Activated T-helper 1 cell treated with anti-CD3 and anti-CD28 coated beads, Interleukin-2, amount 50 U/mL, for 16 hours (primary cell): Measurements from ENCODE around the gene ST8SIA1.
"Not testable (repeated sequence)": the region's sequence is repeated elsewhere in the genome, so short reads cannot be mapped to it uniquely, and the experiment has no call there.

ENCODE experiments used
- DNase-seq, 2 donors: peaks; one replicate each; pipeline ENCODE4 v3.0.0-alpha.2; 2020; ENCODE audit warnings: low read depth in 1 of 2, low spot score in 1 of 2

ST8SIA1 gene, protein sequence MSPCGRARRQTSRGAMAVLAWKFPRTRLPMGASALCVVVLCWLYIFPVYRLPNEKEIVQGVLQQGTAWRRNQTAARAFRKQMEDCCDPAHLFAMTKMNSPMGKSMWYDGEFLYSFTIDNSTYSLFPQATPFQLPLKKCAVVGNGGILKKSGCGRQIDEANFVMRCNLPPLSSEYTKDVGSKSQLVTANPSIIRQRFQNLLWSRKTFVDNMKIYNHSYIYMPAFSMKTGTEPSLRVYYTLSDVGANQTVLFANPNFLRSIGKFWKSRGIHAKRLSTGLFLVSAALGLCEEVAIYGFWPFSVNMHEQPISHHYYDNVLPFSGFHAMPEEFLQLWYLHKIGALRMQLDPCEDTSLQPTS

DNA sequence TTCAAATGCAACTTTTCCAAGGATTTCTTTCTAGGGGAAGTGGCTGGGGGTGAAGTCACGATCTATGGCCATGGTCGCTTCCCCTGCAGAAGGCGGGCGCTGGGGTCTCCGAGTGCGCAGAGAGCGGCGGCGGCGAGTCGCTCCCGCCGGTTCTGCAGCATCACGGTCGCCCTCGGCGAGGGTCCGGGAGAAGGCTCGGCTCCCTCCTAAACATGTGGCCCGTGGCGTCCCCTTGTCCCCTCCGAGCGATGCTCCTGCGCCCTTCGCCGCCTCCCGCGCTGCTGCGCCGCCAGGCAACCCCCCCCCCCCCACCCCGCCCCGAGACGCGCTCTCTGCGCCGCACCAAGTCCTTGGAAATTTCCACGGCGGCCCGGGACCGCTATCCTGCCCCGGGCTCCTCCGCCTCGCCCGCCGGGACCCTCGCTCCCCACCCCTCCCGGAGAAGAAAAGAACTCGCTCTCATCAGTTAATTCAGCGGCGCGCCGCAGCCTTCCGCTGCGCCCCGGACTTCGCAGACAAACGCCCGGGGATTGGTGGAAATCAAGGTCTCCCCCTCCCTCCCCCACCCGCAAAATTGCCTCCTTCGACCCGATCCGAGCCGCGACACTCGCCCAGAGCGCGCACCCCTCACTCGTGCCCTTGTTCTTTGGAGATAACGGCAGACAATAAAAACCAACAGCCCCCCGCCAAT, at the start of gene ST8SIA1:
Gene ST8SIA1, minus strand, starts transcription at position 298 of the 691 bp plus-strand sequence. CDS start 475 bp downstream, outside the sequence.
- peak; percentile 55 for DNase-seq

DNA sequence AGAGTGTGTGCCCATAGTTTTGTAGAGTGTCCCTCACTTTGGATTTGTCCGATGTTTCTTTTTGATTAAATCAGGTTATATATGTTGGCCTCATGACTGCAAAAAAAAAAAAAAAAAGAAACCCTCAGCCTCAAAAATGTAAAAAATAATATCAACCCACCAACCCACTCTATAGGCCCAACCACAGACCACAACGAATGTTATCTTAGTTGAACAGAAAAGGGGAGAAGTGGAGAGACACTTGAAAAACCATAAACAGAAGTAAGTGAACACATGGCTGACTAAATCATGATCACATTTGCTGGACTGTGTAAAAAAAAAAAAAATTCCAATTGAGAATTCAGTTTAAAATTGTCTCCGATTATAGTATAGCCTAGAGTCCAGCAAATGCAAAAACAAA, 45.5 kb upstream of the ST8SIA1 start:
- DNase-seq, result no peak

DNA sequence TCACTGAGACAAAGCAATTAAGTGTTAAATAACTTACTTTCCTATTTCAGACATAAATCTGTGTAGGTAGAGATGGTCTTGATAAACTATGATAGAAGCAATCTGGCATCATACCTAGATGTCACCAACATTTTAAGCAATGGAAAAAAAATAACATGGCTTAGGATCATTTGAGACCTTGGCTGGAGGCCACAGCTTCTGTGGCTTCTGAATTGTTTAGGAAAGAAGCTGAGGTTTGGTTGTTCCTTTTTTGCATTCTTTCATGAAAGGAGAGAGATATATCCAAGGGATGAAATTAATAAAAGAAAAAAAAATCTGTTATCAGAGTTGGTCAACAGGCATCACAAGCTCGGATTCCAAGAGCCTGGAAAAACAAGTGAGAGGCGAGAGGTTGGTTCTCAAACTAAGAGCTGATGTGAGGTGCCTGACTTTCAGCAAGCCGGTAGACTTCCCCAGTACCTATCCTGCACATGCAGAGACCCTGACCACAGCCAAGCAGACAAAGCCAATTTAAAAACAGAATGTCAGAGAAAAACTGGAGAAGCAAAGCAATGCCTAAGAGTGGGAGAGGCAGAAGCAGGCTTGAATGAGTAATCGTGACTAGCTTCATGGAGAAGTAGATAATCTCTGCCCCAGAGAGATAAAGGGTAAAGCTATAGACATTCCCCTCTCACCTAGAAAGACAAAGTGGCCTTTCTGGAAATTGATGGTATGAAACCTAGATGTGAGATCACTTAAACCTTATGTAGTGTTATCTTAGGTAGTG, 43.4 kb upstream of the ST8SIA1 start:
- no peak for DNase-seq

DNA sequence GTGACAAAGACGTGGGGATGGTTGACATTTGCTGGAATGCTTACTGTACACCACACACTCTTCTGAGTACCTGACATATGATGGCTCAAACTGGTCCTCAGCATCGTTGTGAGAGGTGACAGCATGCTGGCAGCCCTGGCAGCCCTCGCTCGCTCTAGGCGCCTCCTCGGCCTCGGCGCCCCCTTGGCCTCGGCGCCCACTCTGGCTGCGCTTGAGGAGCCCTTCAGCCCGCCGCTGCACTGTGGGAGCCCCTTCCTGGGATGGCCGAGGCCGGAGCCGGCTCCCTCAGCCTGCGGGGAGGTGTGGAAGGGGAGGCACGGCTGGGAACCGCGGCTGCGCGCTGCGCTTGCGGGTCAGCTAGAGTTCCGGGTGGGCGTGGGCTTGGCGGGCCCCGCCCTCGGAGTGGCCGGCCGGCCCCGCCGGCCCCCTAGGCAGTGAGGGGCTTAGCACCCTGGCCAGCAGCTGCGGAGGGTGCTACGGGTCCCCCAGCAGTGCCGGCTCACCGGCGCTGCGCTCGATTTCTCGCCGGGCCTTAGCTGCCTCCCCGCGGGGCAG, 42.2 kb upstream of the ST8SIA1 start:
- DNase-seq, result not testable (repeated sequence)

DNA sequence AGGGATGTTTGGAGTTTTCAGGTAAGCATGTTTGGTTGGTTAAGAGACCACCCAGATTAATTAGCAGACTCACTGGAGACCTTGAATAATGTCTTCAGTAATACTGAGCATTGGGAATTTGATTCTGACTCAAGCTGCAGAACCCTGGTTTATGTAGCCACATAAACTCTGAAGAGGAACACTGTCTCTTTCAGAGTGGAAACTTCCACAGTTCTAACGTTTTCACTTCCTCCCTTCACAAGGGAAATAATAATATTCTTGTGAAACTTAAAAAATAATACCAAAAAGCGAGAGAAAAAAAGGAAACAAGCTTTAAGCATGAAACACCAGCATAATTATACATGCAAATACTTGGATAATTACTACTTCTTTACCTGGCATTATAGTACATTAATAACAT, 40.0 kb upstream of the ST8SIA1 start:
- no peak for DNase-seq

DNA sequence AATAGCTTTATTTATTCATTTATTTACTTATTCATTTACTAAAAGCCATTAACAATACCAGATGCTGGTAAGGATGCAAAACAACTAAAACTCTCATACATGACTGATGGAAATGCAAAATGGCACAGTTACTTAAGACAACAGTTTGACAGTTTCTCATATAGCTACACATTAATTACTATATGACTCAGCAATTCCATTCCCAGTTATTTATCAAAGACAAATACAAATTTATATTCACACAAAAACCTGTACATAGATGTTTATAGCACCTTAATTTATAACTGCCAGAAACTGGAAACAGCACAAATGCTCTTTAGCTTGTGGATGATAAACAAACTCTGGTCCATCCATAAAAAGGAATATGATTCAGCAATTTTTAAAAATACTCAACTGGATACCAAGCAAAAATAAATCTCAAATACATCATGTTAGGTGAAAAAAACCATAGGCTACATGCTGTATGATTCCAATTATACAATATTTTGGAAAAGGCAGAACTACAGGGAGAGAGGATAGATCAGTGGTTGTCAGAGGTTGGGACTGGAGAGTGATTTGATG, 37.9 kb upstream of the ST8SIA1 start:
- no peak for DNase-seq

DNA sequence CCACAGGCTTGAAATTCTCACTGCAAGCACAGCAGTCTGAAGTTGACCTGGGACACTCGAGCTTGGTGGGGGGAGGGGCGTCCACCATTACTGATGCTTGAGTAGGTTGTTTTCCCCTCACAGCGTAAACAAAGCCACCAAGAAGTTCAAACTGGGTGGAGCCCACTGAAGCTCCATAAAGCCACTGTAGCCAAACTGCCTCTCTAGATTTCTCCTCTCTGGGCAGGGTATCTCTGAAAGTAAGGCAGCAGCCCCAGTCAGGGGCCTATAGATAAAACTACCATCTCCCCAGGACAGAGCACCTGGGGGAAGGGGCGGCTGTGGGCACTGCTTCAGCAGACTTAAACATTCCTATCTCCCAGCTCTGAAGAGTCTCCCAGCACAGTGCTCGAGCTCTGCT, 31.7 kb upstream of the ST8SIA1 start:
- no peak for DNase-seq

DNA sequence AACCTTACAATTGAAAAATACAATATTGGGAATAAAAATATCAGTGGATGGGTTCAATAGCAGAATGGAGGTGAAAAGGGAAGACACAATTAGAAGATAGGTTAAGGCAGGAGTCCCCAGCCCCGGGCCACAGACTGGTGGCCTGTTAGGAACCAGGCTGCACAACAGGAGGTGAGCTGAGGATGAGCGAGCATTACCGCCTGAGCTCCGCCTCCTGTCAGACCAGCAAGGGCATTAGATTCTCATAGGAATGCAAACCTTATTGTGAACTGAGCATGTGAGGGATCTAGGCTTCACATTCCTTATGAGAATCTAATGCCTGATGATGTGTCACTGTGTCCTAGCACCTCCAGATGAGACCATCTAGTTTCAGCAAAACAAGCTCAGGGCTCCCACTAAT, 27.3 kb upstream of the ST8SIA1 start:
- DNase-seq, result no peak

DNA sequence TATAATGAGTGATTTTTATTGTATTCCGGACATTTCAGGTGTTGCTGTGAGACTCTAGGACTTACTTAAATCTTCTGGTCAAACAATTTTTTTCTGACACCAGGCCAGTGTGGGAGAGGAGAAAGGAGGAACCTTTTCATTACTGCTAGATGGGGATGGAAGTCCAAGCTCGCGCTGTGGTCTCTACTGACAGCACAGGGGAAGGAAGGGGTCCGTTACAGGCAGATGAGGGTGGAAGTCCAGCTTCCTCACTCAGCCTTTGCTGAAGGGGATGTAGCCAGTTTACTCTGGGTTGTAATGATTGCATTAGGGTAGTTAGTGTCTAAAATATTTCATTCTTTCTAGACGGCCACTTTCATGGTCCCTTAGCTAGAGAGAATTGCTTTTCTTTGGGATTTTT, 26.3 kb upstream of the ST8SIA1 start:
- DNase-seq, result no peak

DNA sequence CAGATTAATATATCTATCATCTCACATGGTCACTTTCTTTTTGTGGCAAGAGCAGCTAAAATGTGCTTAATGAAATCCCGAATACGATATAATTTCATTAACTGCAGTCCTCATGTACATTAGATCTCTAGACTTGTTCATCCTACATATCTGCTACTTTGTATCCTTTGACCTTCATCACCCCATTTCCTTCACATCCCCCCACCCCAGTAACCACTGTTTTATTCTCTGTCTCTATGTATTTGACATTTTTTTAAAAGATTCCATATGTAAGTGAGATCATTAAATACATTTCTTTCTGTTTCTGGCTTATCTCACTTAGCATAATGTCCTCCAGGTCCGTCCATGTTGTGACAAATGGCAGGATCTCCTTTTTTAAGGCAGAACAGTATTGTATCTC, 23.0 kb upstream of the ST8SIA1 start:
- no peak for DNase-seq

DNA sequence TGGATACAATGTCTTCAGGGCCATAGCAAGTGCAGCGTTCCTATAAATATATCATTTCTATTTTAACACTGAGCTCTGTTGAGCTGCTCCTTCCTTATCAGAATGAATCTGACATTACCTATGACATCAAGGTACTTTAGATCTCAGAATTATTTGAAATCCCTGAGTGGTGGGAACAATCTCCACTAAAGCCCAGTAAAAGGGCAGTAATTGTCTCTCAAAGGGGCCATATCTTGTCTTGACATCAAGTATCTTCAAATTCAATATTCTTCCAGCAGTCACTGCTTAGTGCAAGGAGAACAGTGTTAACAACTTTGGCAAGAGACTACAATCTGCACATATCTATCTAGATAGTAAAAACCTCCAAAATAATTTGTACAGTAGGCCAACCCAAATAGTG, 21.7 kb upstream of the ST8SIA1 start:
- DNase-seq, result no peak

DNA sequence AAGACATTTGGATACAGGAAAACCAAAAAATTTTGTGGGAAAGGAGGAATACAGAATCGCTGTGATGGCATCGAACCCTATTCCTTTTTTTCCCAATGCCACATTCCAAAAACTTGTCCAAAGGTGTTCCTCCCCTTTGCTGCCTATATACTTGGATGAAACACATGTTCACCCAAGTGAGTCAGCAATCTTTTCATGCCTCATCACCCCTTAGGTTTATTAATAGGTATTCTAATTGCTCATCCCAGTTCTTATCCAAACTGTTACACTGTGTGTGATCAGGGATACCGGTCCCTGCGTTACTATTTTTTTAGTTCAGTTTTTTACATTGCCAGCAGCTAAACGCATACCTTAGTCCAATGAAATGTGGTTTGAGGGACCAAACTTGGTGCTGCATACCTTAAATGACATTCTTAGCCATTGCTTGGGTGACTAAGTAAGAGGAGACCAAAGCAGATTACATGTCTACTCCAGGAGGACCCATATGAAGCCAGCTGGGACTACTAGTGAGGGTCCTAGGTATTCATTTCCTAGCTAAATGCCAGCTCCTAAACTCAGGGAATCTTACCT, 20.6 kb upstream of the ST8SIA1 start:
- DNase-seq, result no peak

DNA sequence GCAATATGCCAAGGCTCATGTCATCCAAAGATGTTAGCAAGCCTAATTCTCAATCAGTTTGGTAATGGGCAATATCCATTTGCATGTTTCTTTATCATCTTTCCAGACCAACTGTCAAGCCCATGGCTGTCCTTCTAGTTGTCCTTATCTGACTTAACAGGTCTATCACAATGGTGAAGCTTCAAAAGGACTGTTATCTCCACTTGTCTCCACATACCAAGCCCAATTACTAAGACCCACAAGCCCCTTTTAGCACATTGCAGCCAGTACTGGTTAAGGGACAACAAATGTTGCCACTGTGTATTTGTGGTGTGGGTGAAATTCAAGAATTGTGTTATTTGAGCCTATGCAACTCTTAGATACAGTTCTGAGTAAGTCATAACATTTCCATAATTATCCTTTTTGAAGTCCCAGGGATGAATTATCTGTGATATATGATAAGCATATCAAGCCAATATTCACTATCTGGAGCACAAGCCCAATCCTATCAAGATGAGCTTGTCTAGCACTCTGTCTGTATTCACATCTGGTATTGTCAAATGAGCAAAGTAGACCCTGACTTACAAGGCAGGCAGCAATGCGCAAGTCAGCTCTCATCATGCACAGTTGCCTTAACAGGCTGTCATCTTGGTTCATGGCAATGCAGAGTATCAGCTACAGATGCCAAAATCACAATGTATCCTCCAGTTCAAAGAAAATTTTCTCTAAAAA, 19.3 kb upstream of the ST8SIA1 start:
- DNase-seq, result no peak

DNA sequence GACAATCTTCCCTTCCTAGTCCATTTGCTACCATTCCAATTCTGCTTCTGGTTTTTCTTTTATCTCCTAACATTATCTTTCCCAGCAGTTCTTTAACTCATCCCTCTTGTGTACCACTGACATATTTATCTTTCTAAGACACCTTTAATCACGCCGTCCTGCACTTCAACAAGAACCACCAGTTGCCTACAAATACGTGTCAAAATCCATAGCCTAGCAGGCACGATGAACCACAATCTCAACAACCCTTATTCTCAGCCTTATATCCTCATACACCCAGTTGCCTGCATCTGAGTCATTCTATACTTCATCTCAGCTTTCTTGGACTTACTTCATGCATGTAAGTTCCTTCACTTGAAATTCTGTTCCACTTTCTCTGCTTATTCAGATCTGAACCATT, 16.4 kb upstream of the ST8SIA1 start:
- no peak for DNase-seq

DNA sequence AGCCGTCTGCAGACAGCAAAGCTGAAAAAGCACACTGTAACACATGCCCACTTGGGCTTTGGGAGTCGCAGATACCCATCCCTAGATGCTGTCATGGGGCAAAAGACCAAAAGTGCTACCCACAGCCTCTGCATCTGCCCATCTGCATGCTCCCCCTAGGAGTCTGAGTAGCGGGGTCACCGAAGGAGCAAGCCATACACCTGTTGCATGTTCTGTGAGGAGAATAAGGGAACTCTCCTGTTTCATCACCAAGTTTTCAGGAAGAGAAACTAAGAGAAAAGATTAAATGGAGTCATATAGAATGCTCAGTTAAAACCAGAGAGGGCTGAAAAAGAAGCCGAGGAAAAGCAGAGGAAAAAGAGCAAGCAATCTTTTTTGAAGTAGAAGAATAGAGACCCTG, 13.7 kb upstream of the ST8SIA1 start:
- DNase-seq, result no peak

DNA sequence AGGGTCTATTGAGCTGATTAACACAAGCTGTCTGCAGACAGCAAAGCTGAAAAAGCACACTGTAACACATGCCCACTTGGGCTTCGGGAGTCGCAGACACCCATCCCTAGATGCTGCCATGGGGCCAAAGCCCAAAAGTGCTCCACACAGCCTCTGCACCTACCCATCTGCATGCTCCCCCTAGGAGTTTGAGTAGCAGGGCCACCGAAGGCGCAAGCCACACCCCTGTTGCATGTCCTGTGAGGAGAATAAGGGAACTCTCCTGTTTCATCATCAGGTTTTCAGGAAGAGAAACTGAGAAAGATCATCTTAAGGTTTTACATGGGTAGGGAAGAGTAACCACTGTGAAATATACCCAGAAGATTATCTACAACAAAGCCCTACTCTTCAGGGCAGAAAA, 5.6 kb upstream of the ST8SIA1 start:
- no peak for DNase-seq

DNA sequence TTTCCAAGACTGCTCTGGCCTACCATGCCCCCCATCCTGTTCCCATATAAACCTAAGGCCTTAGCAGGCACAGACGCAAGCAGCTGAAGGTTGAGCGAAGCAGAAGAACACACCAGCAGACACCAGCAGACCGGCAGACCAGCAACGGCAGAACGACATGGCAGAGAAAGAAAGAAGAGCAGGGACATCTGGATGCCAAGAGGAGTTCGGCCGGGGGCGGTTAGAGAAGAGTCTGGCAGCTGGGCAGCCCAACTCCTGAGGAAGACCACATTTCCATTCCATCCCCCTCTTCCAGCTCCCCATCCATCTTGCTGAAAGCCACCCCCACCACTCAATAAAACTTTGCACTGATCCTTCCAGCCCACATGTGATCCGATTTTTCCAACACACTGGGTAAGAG, 5.2 kb upstream of the ST8SIA1 start:
- DNase-seq, result no peak

DNA sequence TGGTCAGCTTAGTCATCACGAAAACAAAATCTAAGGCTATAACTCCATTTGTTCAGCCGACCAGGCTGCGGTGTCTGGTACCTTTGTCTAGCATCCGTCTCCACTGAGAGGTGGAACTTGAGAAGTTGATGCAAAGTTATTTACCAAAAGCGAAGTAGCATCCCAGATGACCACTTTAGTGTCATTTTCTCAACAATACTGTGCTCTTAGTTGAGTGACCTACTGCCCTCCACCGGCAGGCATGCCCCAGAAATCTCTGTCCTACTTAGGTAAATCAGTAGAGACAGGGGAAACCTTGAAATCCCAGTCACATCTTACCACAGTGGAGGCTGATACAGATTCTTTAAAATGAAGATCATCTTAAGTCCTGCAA, 1.3 kb upstream of the ST8SIA1 start:
- DNase-seq, result no peak

DNA sequence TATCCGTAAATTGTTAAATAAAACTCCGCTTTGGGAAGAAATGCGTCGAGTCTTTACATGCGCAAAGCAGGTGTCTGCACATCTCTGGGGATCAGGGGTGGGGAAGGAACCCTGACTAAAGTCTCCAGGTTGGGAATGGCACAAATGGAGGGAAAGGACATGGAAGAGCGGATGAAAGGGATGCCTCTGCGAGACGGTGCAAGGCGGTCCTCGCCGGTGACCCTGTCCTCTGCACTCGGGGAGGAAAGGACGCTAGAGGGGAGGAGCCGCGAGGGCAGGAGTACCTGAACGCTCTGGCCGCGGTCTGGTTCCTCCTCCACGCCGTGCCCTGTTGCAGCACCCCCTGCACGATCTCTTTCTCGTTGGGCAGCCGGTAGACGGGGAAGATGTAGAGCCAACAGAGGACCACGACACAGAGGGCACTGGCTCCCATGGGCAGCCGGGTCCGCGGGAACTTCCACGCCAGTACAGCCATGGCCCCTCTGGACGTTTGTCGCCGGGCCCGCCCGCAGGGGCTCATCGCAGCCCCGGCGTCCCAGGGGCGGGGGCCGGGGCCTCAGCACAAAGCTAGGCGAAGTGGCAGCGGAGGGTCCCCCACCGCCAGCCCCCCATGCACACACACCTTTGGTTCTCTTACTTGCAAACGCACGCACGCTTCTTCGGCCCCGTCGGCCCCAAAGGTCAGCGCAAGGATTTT, 646 bp downstream of the ST8SIA1 start:
- DNase-seq, result peak in 1 of 2 donors; percentile 5

DNA sequence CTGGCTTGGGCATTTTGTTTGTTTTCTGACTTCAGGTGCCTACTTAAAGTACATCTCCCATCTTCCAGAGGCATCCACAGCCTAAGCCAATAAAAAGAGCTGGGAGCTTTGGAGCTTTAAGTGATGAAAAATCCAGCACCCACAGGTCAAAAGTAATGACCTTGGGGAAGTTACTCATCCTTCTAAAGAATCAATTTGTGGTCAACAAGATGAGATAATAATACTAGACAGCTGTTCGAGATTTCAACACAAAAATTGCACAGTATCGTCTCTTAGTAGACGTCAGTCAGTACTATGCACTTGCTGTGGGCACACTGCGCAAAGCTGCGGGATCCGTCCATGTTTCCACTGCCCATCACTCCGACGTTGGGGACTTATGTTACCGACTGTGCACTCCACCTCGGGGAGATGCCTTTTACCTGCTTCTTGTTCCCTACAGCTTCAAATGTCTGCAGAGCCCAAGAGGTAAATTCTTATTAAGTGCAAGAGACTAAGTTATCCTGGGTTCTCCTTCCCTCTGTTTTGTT, 1.3 kb downstream of the ST8SIA1 start:
- no peak for DNase-seq
